DND-41 (cell line): ENCODE measurements around the gene CBY1.

ENCODE experiments used
- CTCF ChIP-seq: IDR thresholded peaks from 2 replicates; pipeline ENCODE4 v1.5.1; 2012; ENCODE audit warnings: borderline replicate concordance, low read length, moderate library complexity, mild to moderate bottlenecking; ENCODE audit not compliant: poor library complexity, severe bottlenecking; ENCODE audit errors: extremely low read depth
- EZH2 ChIP-seq: IDR thresholded peaks from 3 replicates; pipeline ENCODE4 v1.6.1; 2012; ENCODE audit warnings: borderline replicate concordance, low read depth, mild to moderate bottlenecking, moderate library complexity, low read length, inconsistent platforms; ENCODE audit not compliant: severe bottlenecking

GRCh38 chr22:38694049-38694448 is 37.6 kb downstream of the CBY1 start:
- TF ChIP-seq CTCF (no peak), EZH2 (no peak)
